Keratinocyte (primary cell): Measurements from ENCODE around the gene ZNF17. TPM values are rescaled to one million over a fixed set of nuclear protein-coding genes. Genes with fewer than 3 reads are reported as not detected.

Experiments
- DNase-seq: peaks from one replicate; pipeline ENCODE4 v3.0.0-alpha.2; 2011; ENCODE audit warnings: low read depth, missing footprints, low spot score
- FAIRE-seq: peaks from 2 replicates; lab custom pipeline; 2011; peaks lifted over from hg19 to GRCh38; lab: Jason Lieb, UNC
- H2AFZ ChIP-seq: 2 replicates; pipeline ENCODE4 v1.6.0; 2012; ENCODE audit warnings: low read length, control low read depth, inconsistent platforms; ENCODE audit not compliant: control insufficient read depth
- H3K27ac ChIP-seq: 2 replicates; pipeline ENCODE4 v1.5.1; 2011; ENCODE audit warnings: low read length; ENCODE audit not compliant: control insufficient read depth, insufficient read depth
- H3K27me3 ChIP-seq: 3 replicates; pipeline ENCODE4 v1.6.0; 2011; ENCODE audit warnings: low read length; ENCODE audit not compliant: control insufficient read depth, insufficient read depth; ENCODE audit errors: extremely low read depth
- H3K36me3 ChIP-seq, 2 experiments: 2 replicates in 1 of 2; 3 replicates in 1 of 2; pipeline ENCODE4 v1.5.1; 2011; ENCODE audit warnings: low read length in 2 of 2, mild to moderate bottlenecking in 1 of 2; ENCODE audit not compliant: control insufficient read depth in 2 of 2, insufficient read depth in 2 of 2; ENCODE audit errors: extremely low read depth in 1 of 2
- H3K4me1 ChIP-seq: 3 replicates; pipeline ENCODE4 v1.5.1; 2011; ENCODE audit warnings: low read length; ENCODE audit not compliant: control insufficient read depth, insufficient read depth; ENCODE audit errors: extremely low read depth
- H3K4me2 ChIP-seq: 3 replicates; pipeline ENCODE4 v1.6.0; 2011; ENCODE audit warnings: low read depth, low read length; ENCODE audit not compliant: control insufficient read depth, insufficient read depth; ENCODE audit errors: extremely low read depth
- H3K4me3 ChIP-seq, 3 experiments: fragments of 200-600 bp in 1 of 3; sonication (generic) in 1 of 3; 2 replicates in 2 of 3; 3 replicates in 1 of 3; pipeline ENCODE4 v1.5.1; 2011 to 2016; ENCODE audit warnings: low read length in 3 of 3, mild to moderate bottlenecking in 3 of 3, control low read depth in 2 of 3, inconsistent platforms in 1 of 3, low read depth in 1 of 3, mixed read lengths in 1 of 3, mixed run types in 1 of 3, moderate library complexity in 1 of 3; ENCODE audit not compliant: control insufficient read depth in 2 of 3, insufficient read depth in 2 of 3; ENCODE audit errors: extremely low read depth in 1 of 3
- H3K79me2 ChIP-seq: 2 replicates; pipeline ENCODE4 v1.6.0; 2012; ENCODE audit warnings: low read length; ENCODE audit not compliant: control insufficient read depth, insufficient read depth
- H3K9ac ChIP-seq: 3 replicates; pipeline ENCODE4 v1.6.0; 2011; ENCODE audit warnings: low read length; ENCODE audit not compliant: control insufficient read depth, insufficient read depth; ENCODE audit errors: extremely low read depth
- H3K9me1 ChIP-seq: 3 replicates; pipeline ENCODE4 v1.6.0; 2011; ENCODE audit warnings: low read length; ENCODE audit not compliant: control insufficient read depth, insufficient read depth; ENCODE audit errors: extremely low read depth
- H3K9me3 ChIP-seq: 2 replicates; pipeline ENCODE4 v1.5.1; 2012; ENCODE audit warnings: low read depth, low read length; ENCODE audit not compliant: control insufficient read depth
- H4K20me1 ChIP-seq: 3 replicates; pipeline ENCODE4 v1.6.0; 2011; ENCODE audit warnings: low read length; ENCODE audit not compliant: control insufficient read depth, insufficient read depth; ENCODE audit errors: extremely low read depth
- CTCF ChIP-seq, 3 experiments: IDR thresholded peaks in 1 of 3; conservative IDR thresholded peaks in 1 of 3; optimal IDR thresholded peaks in 1 of 3; 2 replicates in 2 of 3; 3 replicates in 1 of 3; pipeline versions ENCODE3 to v1.5.1; 2011; ENCODE audit warnings: low read length in 3 of 3, mild to moderate bottlenecking in 3 of 3, moderate library complexity in 2 of 3, control low read depth in 1 of 3, inconsistent platforms in 1 of 3; ENCODE audit not compliant: insufficient read depth in 2 of 3; ENCODE audit errors: extremely low read depth in 1 of 3
- EZH2 ChIP-seq: IDR thresholded peaks from one replicate; pipeline ENCODE4 v1.6.1; 2012; ENCODE audit warnings: inconsistent platforms, mild to moderate bottlenecking, low read length, moderate library complexity
- dilution Hi-C: fragments of 300-500 bp; cut with MboI; formaldehyde crosslinking; loops from one replicate; pipeline ENCODE4 v1.7.0; 2020; ENCODE audit warnings: low sequenced_read_pairs; ENCODE audit not compliant: extremely low pct_ligation_motif_present
- polyA plus RNA-seq, 5 experiments: library from polyadenylated mRNA; depleted of rRNA in 3 of 5; stranded (reverse) in 3 of 5; stranded (forward) in 1 of 5; unstranded in 1 of 5; fragments of >200 nt; gene quantifications; 1 replicate in 1 of 5; 2 replicates in 3 of 5; 3 replicates in 1 of 5; pipeline versions ENCODE4 v1.2.1 to v1.2.3, GENCODE V29; 2011 to 2012; ENCODE audit warnings: missing spikeins in 2 of 5, low read depth in 1 of 5, low replicate concordance in 1 of 5

ZNF17 gene
- polyA plus RNA-seq, 1 donor (not counting 4 experiments of a cell fraction or from before 2014, with no cell fraction given): 5.0 TPM

GRCh38 chr19:57434386-57435061, 23.6 kb downstream of the ZNF17 start:
- Histone ChIP-seq H3K9me3 (no peaks in the 10 kb centered on the region), H3K4me1 (peaks cover 4% of the 10 kb centered on the region), H3K27ac (peak overlapping the region; percentile 89), H2AFZ (peak overlapping the region; percentile 52), H3K36me3 (peaks cover 3 to 4% of the 10 kb centered on the region in 2 experiments), H3K9ac (peak overlapping the region; percentile 86), H3K4me2 (peak overlapping the region; percentile 81), H4K20me1 (no peaks in the 10 kb centered on the region), H3K9me1 (no peaks in the 10 kb centered on the region), H3K27me3 (no peaks in the 10 kb centered on the region), H3K4me3 (peak overlapping the region; percentile 73 to 93 (median 91)), H3K79me2 (peaks cover 38% of the 10 kb centered on the region)
- DNase-seq (no peak), FAIRE-seq (no peak)
- TF ChIP-seq CTCF (optimal IDR thresholded peaks at IDR 0.05 in 1 of 3, IDR thresholded peaks at IDR 0.05 in 1 of 3, conservative IDR thresholded peaks at IDR 0.05 in 1 of 3; ENCODE audit: extremely low read depth in 1 of 3, insufficient read depth in 2 of 3, low read length in 3 of 3): no peak
- TF ChIP-seq EZH2: no peak
- dilution Hi-C loops: no loop called here

- peak within 1 kb of the TSS; percentile 98 for H2AFZ ChIP-seq
- FAIRE-seq (peak; percentile 92), DNase-seq (peak; percentile 94)
- no peaks in the 10 kb centered on the region for H3K9me3 ChIP-seq
- H3K79me2 ChIP-seq: peaks cover 46% of the 10 kb centered on the region
- H3K4me1 ChIP-seq: peaks cover 4% of the 10 kb centered on the region
- H3K9me1 ChIP-seq: no peaks in the 10 kb centered on the region
- H3K4me2 ChIP-seq: peak within 1 kb of the TSS; percentile 81
- H3K27ac ChIP-seq: peak within 1 kb of the TSS; percentile 89
- peaks cover 3 to 4% of the 10 kb centered on the region in 2 experiments for H3K36me3 ChIP-seq
- H3K27me3 ChIP-seq: no peaks in the 10 kb centered on the region
- no peak for TF ChIP-seq CTCF (optimal IDR thresholded peaks at IDR 0.05 in 1 of 3, IDR thresholded peaks at IDR 0.05 in 1 of 3, conservative IDR thresholded peaks at IDR 0.05 in 1 of 3; ENCODE audit: extremely low read depth in 1 of 3, insufficient read depth in 2 of 3, low read length in 3 of 3)
- no peak for TF ChIP-seq EZH2
- H4K20me1 ChIP-seq: no peaks in the 10 kb centered on the region
- peak within 1 kb of the TSS; percentile 73 to 93 (median 91) for H3K4me3 ChIP-seq
- dilution Hi-C loops: no loop called here
- H3K9ac ChIP-seq: peak within 1 kb of the TSS; percentile 86
Observed at GRCh38 chr19:57435062-57435978, 24.4 kb downstream of the ZNF17 start, which contains the start of gene ZNF749. Gene ZNF749, plus strand, starts transcription at chr19:57435325. Its CDS starts 254 bp downstream, at chr19:57435579.
